Stimulated activated CD8-positive, alpha-beta memory T cell treated with anti-CD3 and anti-CD28 coated beads, Interleukin-12 subunit alpha, Interleukin-12 subunit beta, amount 100 ng/mL, for 24 hours (primary cell): Measurements from ENCODE around the gene PDZRN4.
"Not testable (repeated sequence)": the region's sequence is repeated elsewhere in the genome, so short reads cannot be mapped to it uniquely, and the experiment has no call there.

Source experiments
- DNase-seq: peaks from one replicate; pipeline ENCODE4 v3.0.0-alpha.2; 2020; ENCODE audit errors: extremely low read depth

Gene PDZRN4

GRCh38 chr12:41213648-41214047 is 25.5 kb downstream of the PDZRN4 start:
- DNase-seq = no peak

- no peak for DNase-seq
These were observed 29.6 kb downstream of the PDZRN4 start for GRCh38 chr12:41217727-41218126.

GRCh38 chr12:41220931-41221330 is 32.8 kb downstream of the PDZRN4 start:
- no peak for DNase-seq

- no peak for DNase-seq
These were observed 33.4 kb downstream of the PDZRN4 start for GRCh38 chr12:41221491-41221890.

GRCh38 chr12:41223600-41223999 is 35.5 kb downstream of the PDZRN4 start:
- DNase-seq = no peak

GRCh38 chr12:41224066-41224465 is 35.9 kb downstream of the PDZRN4 start:
- no peak for DNase-seq

- no peak for DNase-seq
These were observed 37.1 kb downstream of the PDZRN4 start for GRCh38 chr12:41225179-41225578.

GRCh38 chr12:41228066-41228820 is 40.1 kb downstream of the PDZRN4 start:
- no peak for DNase-seq

- no peak for DNase-seq
These were observed 42.6 kb downstream of the PDZRN4 start for GRCh38 chr12:41230756-41231155.

GRCh38 chr12:41234692-41235091 is 46.6 kb downstream of the PDZRN4 start:
- no peak for DNase-seq

- DNase-seq = no peak
These were observed 54.5 kb downstream of the PDZRN4 start for GRCh38 chr12:41242603-41243002.

- no peak for DNase-seq
These were observed 60.3 kb downstream of the PDZRN4 start for GRCh38 chr12:41248391-41248790.

- DNase-seq = no peak
These were observed 62.6 kb downstream of the PDZRN4 start for GRCh38 chr12:41250748-41251147.

- DNase-seq = no peak
These were observed 66.1 kb downstream of the PDZRN4 start for GRCh38 chr12:41254004-41254914.

GRCh38 chr12:41263196-41263595 is 75.1 kb downstream of the PDZRN4 start:
- DNase-seq = not testable (repeated sequence)

- no peak for DNase-seq
These were observed 76.2 kb downstream of the PDZRN4 start for GRCh38 chr12:41264281-41264680.

GRCh38 chr12:41269056-41269455 is 80.9 kb downstream of the PDZRN4 start:
- no peak for DNase-seq

- DNase-seq = no peak
These were observed 83.4 kb downstream of the PDZRN4 start for GRCh38 chr12:41271489-41271888.

- no peak for DNase-seq
These were observed 86.5 kb downstream of the PDZRN4 start for GRCh38 chr12:41274643-41275042.

GRCh38 chr12:41277100-41277945 is 89.2 kb downstream of the PDZRN4 start:
- no peak for DNase-seq

- no peak for DNase-seq
These were observed 89.8 kb downstream of the PDZRN4 start for GRCh38 chr12:41277946-41278267.
